ENCODE results near the gene ACAP3. TPM values are rescaled to one million over a fixed set of nuclear protein-coding genes. Genes with fewer than 3 reads are reported as not detected.

Gene ACAP3
- total and polyA plus RNA-seq, 2 donors (not counting 3 experiments of a cell fraction or from before 2014, with no cell fraction given): 27.8 to 39.0 TPM

DNA sequence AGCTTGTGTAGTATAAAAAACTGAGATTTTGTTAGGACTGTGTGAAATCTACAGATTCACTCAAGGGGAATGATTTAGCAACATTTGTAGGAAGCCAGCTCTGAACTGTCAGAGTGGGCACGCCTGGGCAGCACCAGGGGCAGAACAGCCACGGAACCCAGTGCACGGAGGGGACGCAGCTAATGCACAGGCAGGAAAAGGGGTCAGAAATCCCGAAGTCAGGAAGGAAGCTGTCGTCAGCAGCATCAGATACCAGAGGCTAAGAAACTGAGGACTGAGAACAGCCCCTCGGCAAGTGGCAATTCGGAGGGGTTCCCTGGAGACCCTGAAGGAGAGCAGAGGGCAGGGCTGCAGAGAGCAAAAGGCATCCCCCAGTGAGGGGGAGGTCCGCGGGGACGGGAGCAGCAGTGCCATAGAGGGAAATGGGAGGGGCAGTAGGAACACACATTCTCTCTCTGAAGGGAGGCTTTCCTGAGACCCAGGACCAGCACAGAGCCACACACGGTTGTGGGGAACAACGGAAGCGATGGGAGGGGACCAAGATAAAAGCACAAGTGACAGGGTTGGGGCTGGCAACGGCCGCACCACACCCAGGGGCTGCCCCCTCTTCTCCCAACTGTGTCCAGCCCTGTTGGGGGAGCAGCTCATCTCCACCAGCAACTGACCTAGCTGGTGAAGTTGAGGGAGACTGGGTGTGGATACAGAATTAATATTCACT is 46.7 kb downstream of the ACAP3 start:
- ChIA-PET CTCF (interaction anchor here (0.8 to 4.6 kb wide), 6 partner anchors 13 to 139 kb away, joined by 3 to 25 read pairs (median 4); partner anchors contain the start of gene UBE2J2), POLR2A (interaction anchor here (0.7 kb wide), 1 partner anchor 131 kb away, joined by 6 read pairs; no protein-coding TSS in a partner anchor)
- DNase-seq (ENCODE audit: low read depth, low spot score) (peak; percentile 43), FAIRE-seq (peak; percentile 88)
- Histone ChIP-seq H3K9ac (replicated peaks; ENCODE audit: extremely low read depth, insufficient read depth, low read length) (peak overlapping the region; percentile 44), H3K79me2 (ENCODE audit: control insufficient read depth, insufficient read depth, low read length) (peaks cover 20% of the 10 kb centered on the region), H4K20me1 (replicated peaks; ENCODE audit: control insufficient read depth, extremely low read depth, insufficient read depth, low read length) (no peaks in the 10 kb centered on the region), H3K9me1 (replicated peaks; ENCODE audit: control insufficient read depth, extremely low read depth, insufficient read depth, low read length) (no peaks in the 10 kb centered on the region), H3K4me3 (replicated peaks in 1 of 3; ENCODE audit: insufficient read depth in 1 of 3, low read depth in 1 of 3, low read length in 3 of 3) (no peak overlapping the region), H3K27me3 (ENCODE audit: control insufficient read depth in 2 of 2, insufficient read depth in 2 of 2, low read length in 2 of 2) (no peaks in the 10 kb centered on the region), H3K9me3 (replicated peaks; ENCODE audit: control insufficient read depth, insufficient read depth, low read length) (no peaks in the 10 kb centered on the region), H2AFZ (ENCODE audit: low read depth, low read length) (no peak overlapping the region), H3K4me2 (ENCODE audit: insufficient read depth, low read length) (peak overlapping the region; percentile 44), H3K4me1 (ENCODE audit: control insufficient read depth, extremely low read depth, insufficient read depth, low read length) (peaks cover 24% of the 10 kb centered on the region), H3K36me3 (ENCODE audit: control insufficient read depth in 2 of 2, extremely low read depth in 1 of 2, insufficient read depth in 2 of 2, low read length in 2 of 2) (peaks cover 9 to 33% of the 10 kb centered on the region in 2 experiments), H3K27ac (ENCODE audit: insufficient read depth, low read depth, low read length) (peak overlapping the region; percentile 72)
- BruUV-seq (replicated peaks): no TSS peak
- intact Hi-C loops (cut with micrococcal nuclease) (loop anchor here (1.0 to 2.0 kb wide), 2 partner anchors 28 to 29 kb away; partner anchors contain the start of genes B3GALT6 and SDF4), dilution Hi-C loops (cut with MboI; ENCODE audit: extremely low pct_ligation_motif_present, low sequenced_read_pairs) (no loop called here)
- TF ChIP-seq JUN (IDR thresholded peaks at IDR 0.05; ENCODE audit: borderline replicate concordance, insufficient read depth, insufficient read length, low read depth) (no peak), MYC (IDR thresholded peaks at IDR 0.05; ENCODE audit: low read depth, low read length) (no peak), FOS (IDR thresholded peaks at IDR 0.05; ENCODE audit: borderline replicate concordance, insufficient read depth, low read length) (no peak), GATA2 (IDR thresholded peaks at IDR 0.05; ENCODE audit: insufficient read depth, insufficient read length, low read depth, low read length) (peak; percentile 79), POLR2AphosphoS5 (IDR thresholded peaks at IDR 0.05; ENCODE audit: insufficient read depth, low read depth, low read length) (peak; percentile 12), CTCF (IDR thresholded peaks at IDR 0.05; ENCODE audit: extremely low read depth in 1 of 2, insufficient read depth in 1 of 2, low read depth in 1 of 2, low read length in 2 of 2) (no peak), POLR2A (IDR thresholded peaks at IDR 0.05; ENCODE audit: low read depth, low read length) (no peak), EZH2 (IDR thresholded peaks at IDR 0.05; ENCODE audit: borderline replicate concordance, low read depth, low read length, severe bottlenecking) (no peak)
- TF ChIP-seq, protein P1, sequence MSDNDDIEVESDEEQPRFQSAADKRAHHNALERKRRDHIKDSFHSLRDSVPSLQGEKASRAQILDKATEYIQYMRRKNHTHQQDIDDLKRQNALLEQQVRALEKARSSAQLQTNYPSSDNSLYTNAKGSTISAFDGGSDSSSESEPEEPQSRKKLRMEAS (IDR thresholded peaks at IDR 0.05; ENCODE audit: insufficient read depth, insufficient read length): no peak

Measured in endothelial cell of umbilical vein (primary cell).